Upper lobe of left lung (tissue), 6 donors: Measurements from ENCODE around the gene THEMIS. TPM values are rescaled to one million over a fixed set of nuclear protein-coding genes. Genes with fewer than 3 reads are reported as not detected.

ENCODE experiments used
- ATAC-seq, 2 donors: fragments of 200-7000 bp; cut with Tn5 transposase; one replicate each; pipeline ENCODE4 v1.9.1; 2022; ENCODE audit warnings: mild to moderate bottlenecking in 2 of 2, moderate library complexity in 2 of 2; ENCODE audit not compliant: low FRiP score in 2 of 2
- DNase-seq, 2 donors: peaks; one replicate each; pipeline ENCODE4 v3.0.0-alpha.2; 2019 to 2020
- H3K27ac ChIP-seq, 4 donors: fragments of 200-600 bp; sonication (generic); one replicate each; pipeline ENCODE4 v1.5.1; 2016 to 2019
- H3K27me3 ChIP-seq, 4 donors: fragments of 200-600 bp; sonication (generic); one replicate each; pipeline ENCODE4 v1.5.1; 2017 to 2019
- H3K36me3 ChIP-seq, 4 donors: fragments of 200-600 bp; sonication (generic); one replicate each; pipeline ENCODE4 v1.5.1; 2016 to 2019
- H3K4me1 ChIP-seq, 4 donors: fragments of 200-600 bp; sonication (generic); one replicate each; pipeline ENCODE4 v1.5.1; 2018 to 2019
- H3K4me3 ChIP-seq, 4 donors: fragments of 200-600 bp; sonication (generic); one replicate each; pipeline ENCODE4 v1.5.1; 2017 to 2019; ENCODE audit warnings: mild to moderate bottlenecking in 2 of 4, moderate library complexity in 1 of 4
- H3K9me3 ChIP-seq, 4 donors: fragments of 200-600 bp; sonication (generic); one replicate each; pipeline ENCODE4 v1.5.1; 2018 to 2019
- CTCF ChIP-seq, 6 experiments: fragments of 450-650 bp in 4 of 6; fragments of 200-600 bp in 2 of 6; sonication (generic) in 2 of 6; IDR thresholded peaks; one replicate each; pipeline ENCODE4 v1.5.1; 2016 to 2019; ENCODE audit warnings: antibody characterized with exemption in 6 of 6
- EP300 ChIP-seq, 4 donors: sonication (generic); formaldehyde crosslinking; IDR thresholded peaks; one replicate each; pipeline ENCODE4 v1.5.1; 2017; ENCODE audit warnings: antibody characterized with exemption in 4 of 4, control low read depth in 2 of 4
- POLR2A ChIP-seq, 4 donors: fragments of 450-650 bp; IDR thresholded peaks; one replicate each; pipeline ENCODE4 v1.5.1; 2016 to 2017; ENCODE audit warnings: antibody characterized with exemption in 4 of 4, mild to moderate bottlenecking in 2 of 4
- POLR2AphosphoS5 ChIP-seq, 2 donors: sonication (generic); formaldehyde crosslinking; IDR thresholded peaks; one replicate each; pipeline ENCODE4 v1.5.1; 2017; ENCODE audit warnings: antibody characterized with exemption in 2 of 2
- WGBS, 2 donors: methylation state at CpG; one replicate each; pipeline ENCODE4 v1.1.5; 2017 to 2018; 5-methylcytosine and 5-hydroxymethylcytosine counted together
- total RNA-seq, 6 donors: library from RNA; depleted of rRNA in 4 of 6; stranded (reverse); fragments of >200 nt in 4 of 6; gene quantifications; one replicate each; pipeline versions ENCODE4 v1.1.0 to v1.2.1, GENCODE V29; 2016 to 2021
- donor health status: DM: no; HTN: no; CAD: no; lungs with moderate emphysema.
- donor health status: DM: no; HTN: yes; CAD: no; lungs with severe emphysema.

The THEMIS gene
- total RNA-seq, 6 donors from 2014 or later: 1.5 to 7.8 (median 2.2) TPM

DNA sequence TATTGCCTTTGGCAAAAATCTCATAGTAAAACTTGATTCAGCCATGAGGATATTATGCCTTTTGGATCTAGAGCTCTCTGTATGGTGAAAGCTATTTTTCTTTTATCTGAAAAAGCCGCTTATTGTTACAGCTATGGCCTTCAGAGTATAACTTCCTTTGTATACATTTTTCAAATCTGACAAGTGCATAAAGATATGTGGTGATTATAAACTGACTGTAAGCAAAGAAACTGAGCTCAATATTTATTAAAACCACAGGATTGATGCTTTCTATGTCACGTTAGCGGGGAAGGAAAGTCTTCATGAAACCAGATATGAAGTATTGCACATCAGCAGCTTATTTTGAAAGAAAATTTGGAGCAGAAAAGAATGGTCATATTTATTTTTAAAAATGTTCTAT lies 151.8 kb downstream of the THEMIS start:
- no peaks in the 10 kb centered on the region for H3K36me3 ChIP-seq
- no peaks in the 10 kb centered on the region for H3K27me3 ChIP-seq
- H3K4me3 ChIP-seq: no peak overlapping the region
- H3K4me1 ChIP-seq: no peaks in the 10 kb centered on the region
- ATAC-seq (no peak), DNase-seq (no peak)
- 69 to 76% methylated on average over 3 of the region's 3 CpGs for WGBS, 2 donors
- TF ChIP-seq POLR2AphosphoS5 (IDR thresholded peaks at IDR 0.05): no peak
- TF ChIP-seq EP300 (IDR thresholded peaks at IDR 0.05): no peak
- TF ChIP-seq POLR2A (IDR thresholded peaks at IDR 0.05): no peak
- TF ChIP-seq CTCF (IDR thresholded peaks at IDR 0.05): no peak
- no peaks in the 10 kb centered on the region for H3K9me3 ChIP-seq
- no peak overlapping the region for H3K27ac ChIP-seq

GRCh38 chr6:127748290-127748689 lies 152.6 kb downstream of the THEMIS start:
- Histone ChIP-seq H3K9me3 (no peaks in the 10 kb centered on the region), H3K27me3 (no peaks in the 10 kb centered on the region), H3K27ac (no peak overlapping the region), H3K36me3 (no peaks in the 10 kb centered on the region), H3K4me1 (no peaks in the 10 kb centered on the region), H3K4me3 (no peak overlapping the region)
- WGBS, 2 donors: 62 to 73% methylated on average over 2 of the region's 2 CpGs
- TF ChIP-seq POLR2A (IDR thresholded peaks at IDR 0.05) (no peak), EP300 (IDR thresholded peaks at IDR 0.05) (no peak), CTCF (IDR thresholded peaks at IDR 0.05) (no peak), POLR2AphosphoS5 (IDR thresholded peaks at IDR 0.05) (no peak)
- ATAC-seq: no peak
- DNase-seq: no peak

DNA sequence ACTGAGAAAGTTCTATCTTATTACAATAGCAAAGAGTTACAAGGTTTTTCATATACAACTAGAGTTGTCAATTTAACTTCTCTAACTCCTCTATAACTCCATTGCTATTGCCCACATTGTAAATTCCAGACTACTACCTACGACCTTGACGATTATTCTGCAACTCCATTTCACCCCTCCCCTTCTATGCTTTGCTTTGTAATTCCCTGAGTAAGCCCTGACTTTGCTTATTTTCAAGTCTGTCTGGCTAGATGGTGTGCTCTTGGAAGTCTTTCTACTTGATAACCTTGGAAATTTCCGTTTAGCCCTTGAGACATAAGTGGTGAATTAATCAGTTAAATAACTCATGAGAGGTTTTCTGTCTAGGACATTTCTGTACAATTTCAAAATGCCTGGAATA lies 162.4 kb downstream of the THEMIS start:
- no peak for TF ChIP-seq POLR2AphosphoS5 (IDR thresholded peaks at IDR 0.05)
- no peak for TF ChIP-seq POLR2A (IDR thresholded peaks at IDR 0.05)
- TF ChIP-seq CTCF (IDR thresholded peaks at IDR 0.05): no peak
- no peak for TF ChIP-seq EP300 (IDR thresholded peaks at IDR 0.05)
- Histone ChIP-seq H3K4me1 (peaks cover 0 to 8% (median 2%) of the 10 kb centered on the region in 4 donors), H3K27ac (peak overlapping the region in 1 of 4 donors; percentile 0), H3K27me3 (no peaks in the 10 kb centered on the region), H3K9me3 (no peaks in the 10 kb centered on the region), H3K36me3 (no peaks in the 10 kb centered on the region), H3K4me3 (no peak overlapping the region)
- WGBS, 2 donors: 59 to 74% methylated on average over 3 of the region's 3 CpGs
- ATAC-seq (no peak), DNase-seq (no peak)

DNA sequence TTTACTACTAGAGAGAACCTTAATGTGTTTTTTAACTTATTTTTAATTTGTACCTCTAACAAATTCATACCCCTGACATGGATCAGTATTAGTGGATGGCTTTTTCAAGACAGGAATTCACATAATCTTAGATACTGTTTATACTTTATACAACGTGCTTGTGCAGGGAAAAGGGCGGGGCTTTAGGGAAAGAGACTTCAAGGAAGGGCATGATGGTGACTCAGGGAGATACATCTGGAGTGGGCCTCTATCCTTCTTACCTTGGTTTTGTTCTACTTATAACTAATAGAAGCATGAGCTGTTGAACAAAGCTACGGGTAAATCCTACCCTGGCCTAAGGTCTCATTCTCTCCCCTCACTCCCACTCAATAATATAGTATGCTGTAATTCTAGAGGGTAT lies 163.1 kb downstream of the THEMIS start:
- DNase-seq (no peak), ATAC-seq (peak in 1 of 2 donors; percentile 37)
- Histone ChIP-seq H3K27ac (peak overlapping the region in 1 of 4 donors; percentile 0), H3K9me3 (no peaks in the 10 kb centered on the region), H3K4me3 (no peak overlapping the region), H3K4me1 (peaks cover 0 to 8% (median 2%) of the 10 kb centered on the region in 4 donors), H3K27me3 (no peaks in the 10 kb centered on the region), H3K36me3 (no peaks in the 10 kb centered on the region)
- no peak for TF ChIP-seq POLR2A (IDR thresholded peaks at IDR 0.05)
- TF ChIP-seq EP300 (IDR thresholded peaks at IDR 0.05): no peak
- no peak for TF ChIP-seq CTCF (IDR thresholded peaks at IDR 0.05)
- no peak for TF ChIP-seq POLR2AphosphoS5 (IDR thresholded peaks at IDR 0.05)
- 55 to 64% methylated on average over 3 of the region's 3 CpGs for WGBS, 2 donors

DNA sequence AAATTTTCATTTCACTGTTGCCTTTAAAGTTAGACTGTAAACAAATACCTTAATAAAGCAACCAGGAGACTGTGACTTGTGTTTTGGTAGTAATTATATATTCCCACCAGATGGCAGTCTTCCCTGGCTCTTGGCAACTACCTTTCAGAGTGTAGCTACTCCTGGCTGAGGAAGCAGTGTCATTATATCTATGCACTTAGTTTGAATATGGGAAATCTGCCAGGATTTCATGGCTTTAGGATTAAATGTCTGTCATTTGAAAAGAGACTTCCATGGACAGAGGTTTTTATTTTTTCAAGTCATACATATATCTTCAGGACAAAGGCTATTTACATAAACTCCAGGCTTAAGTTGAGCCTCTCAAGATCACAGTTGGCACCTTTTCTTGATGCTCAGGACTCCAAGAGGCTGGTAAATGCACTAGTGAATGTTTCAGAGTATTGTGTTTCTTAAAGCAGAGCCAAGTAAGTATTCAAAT lies 163.8 kb downstream of the THEMIS start:
- Histone ChIP-seq H3K4me3 (no peak overlapping the region), H3K27ac (no peak overlapping the region), H3K27me3 (no peaks in the 10 kb centered on the region), H3K36me3 (no peaks in the 10 kb centered on the region), H3K4me1 (peaks cover 0 to 8% (median 2%) of the 10 kb centered on the region in 4 donors), H3K9me3 (no peaks in the 10 kb centered on the region)
- DNase-seq (peak in 1 of 2 donors; percentile 58), ATAC-seq (peak; percentile 85 to 89)
- no peak for TF ChIP-seq POLR2AphosphoS5 (IDR thresholded peaks at IDR 0.05)
- TF ChIP-seq CTCF (IDR thresholded peaks at IDR 0.05): peak in 4 of 6 experiments; percentile 35 to 71 (median 64)
- TF ChIP-seq POLR2A (IDR thresholded peaks at IDR 0.05): no peak
- peak in 1 of 4 donors; percentile 54 for TF ChIP-seq EP300 (IDR thresholded peaks at IDR 0.05)
